Panc1 (cell line): Measurements from ENCODE around the gene RIPPLY3. TPM values are rescaled to one million over a fixed set of nuclear protein-coding genes. Genes with fewer than 3 reads are reported as not detected.
A peak's percentile ranks its signal among the peaks of the same experiment; 100 is the strongest.

Source experiments
- ATAC-seq: fragments of 200-7000 bp; cut with Tn5 transposase; 2 replicates; pipeline ENCODE4 v1.9.1; 2020; ENCODE audit warnings: mild to moderate bottlenecking, moderate library complexity
- BruUV-seq: library from RNA; stranded (reverse); fragments of 400-500 nt; replicated peaks from 2 replicates; lab custom pipeline; 2021; lab: Mats Ljungman, UMichigan
- CTCF ChIA-PET: fragments of 300-600 bp; sonication (Branson Sonifier 250); formaldehyde crosslinking; loops from one replicate; lab custom pipeline; 2022; ENCODE audit warnings: antibody characterized with exemption; lab: Charles Lee
- POLR2A ChIA-PET: fragments of 300-600 bp; sonication (Branson Sonifier 250); formaldehyde crosslinking; loops from one replicate; lab custom pipeline; 2022; ENCODE audit warnings: antibody characterized with exemption; lab: Charles Lee
- DNase-seq: peaks from one replicate; pipeline ENCODE4 v3.0.0-alpha.2; 2010; ENCODE audit warnings: low read depth, low spot score
- H3K27ac ChIP-seq: 2 replicates; pipeline ENCODE4 v1.5.1; 2011; ENCODE audit warnings: mild to moderate bottlenecking, low read length, inconsistent platforms
- H3K27me3 ChIP-seq: fragments of 200-500 bp; sonication (Bioruptor generic); 2 replicates; pipeline ENCODE4 v1.6.0; 2014; ENCODE audit warnings: low read length, inconsistent platforms; ENCODE audit not compliant: control insufficient read depth, insufficient read depth
- H3K36me3 ChIP-seq: fragments of 200-500 bp; sonication (Bioruptor generic); 2 replicates; pipeline ENCODE4 v1.5.1; 2014; ENCODE audit warnings: inconsistent platforms, mild to moderate bottlenecking, low read length, moderate library complexity; ENCODE audit not compliant: control insufficient read depth, insufficient read depth
- H3K4me1 ChIP-seq: 2 replicates; pipeline ENCODE4 v1.5.1; 2011; ENCODE audit warnings: inconsistent platforms, mild to moderate bottlenecking, low read length, moderate library complexity; ENCODE audit not compliant: control insufficient read depth, insufficient read depth
- H3K4me3 ChIP-seq, 2 experiments: 2 replicates each; pipeline ENCODE4 v1.5.1; 2011 to 2012; ENCODE audit warnings: low read depth in 2 of 2, low read length in 2 of 2, mild to moderate bottlenecking in 2 of 2, inconsistent platforms in 1 of 2, moderate library complexity in 1 of 2
- H3K9me3 ChIP-seq: fragments of 200-500 bp; sonication (Bioruptor generic); 2 replicates; pipeline ENCODE4 v1.5.1; 2014; ENCODE audit warnings: low read depth, mild to moderate bottlenecking, inconsistent platforms, low read length, moderate library complexity; ENCODE audit not compliant: control insufficient read depth, insufficient read depth
- CTCF ChIP-seq: fragments of 450-650 bp; IDR thresholded peaks from 2 replicates; pipeline ENCODE4 v1.5.1; 2017; ENCODE audit warnings: mild to moderate bottlenecking
- POLR2AphosphoS5 ChIP-seq: IDR thresholded peaks from 2 replicates; pipeline ENCODE4 v1.6.1; 2012; ENCODE audit warnings: mild to moderate bottlenecking, low read depth, low read length, moderate library complexity
- SIN3A ChIP-seq: IDR thresholded peaks from 2 replicates; pipeline ENCODE4 v1.6.1; 2012; ENCODE audit warnings: low read depth, mild to moderate bottlenecking, low read length, moderate library complexity, borderline replicate concordance; ENCODE audit not compliant: insufficient read depth
- TCF7L2 ChIP-seq: IDR thresholded peaks from 2 replicates; pipeline ENCODE4 v1.6.1; 2011; ENCODE audit warnings: mild to moderate bottlenecking, low read depth, low read length, inconsistent platforms
- in situ Hi-C: cut with HindIII; loops from 2 replicates; pipeline ENCODE4 v1.10.0; 2016; ENCODE audit warnings: low sequenced_read_pairs, low pct_unique_long_range_greater_than_20kb
- intact Hi-C: fragments of 100-400 bp; cut with micrococcal nuclease; formaldehyde crosslinking; loops from one replicate; pipeline ENCODE4 v1.10.0; 2022; ENCODE audit not compliant: unreplicated experiment
- total RNA-seq: library from RNA; stranded (reverse); gene quantifications from one replicate; pipeline ENCODE4 v1.2.1, GENCODE V29; 2021; ENCODE audit not compliant: unreplicated experiment
- TF ChIP-seq, protein P1 (sequence below), 2 experiments: IDR thresholded peaks; 2 replicates each; pipeline ENCODE4 v1.6.1; 2011 to 2012; ENCODE audit warnings: low read depth in 2 of 2, control low read depth in 1 of 2, low read length in 1 of 2, mild to moderate bottlenecking in 1 of 2, moderate library complexity in 1 of 2; ENCODE audit not compliant: insufficient read depth in 1 of 2

Gene RIPPLY3
- total RNA-seq, 1 experiment from 2014 or later, result 1.2 TPM

DNA sequence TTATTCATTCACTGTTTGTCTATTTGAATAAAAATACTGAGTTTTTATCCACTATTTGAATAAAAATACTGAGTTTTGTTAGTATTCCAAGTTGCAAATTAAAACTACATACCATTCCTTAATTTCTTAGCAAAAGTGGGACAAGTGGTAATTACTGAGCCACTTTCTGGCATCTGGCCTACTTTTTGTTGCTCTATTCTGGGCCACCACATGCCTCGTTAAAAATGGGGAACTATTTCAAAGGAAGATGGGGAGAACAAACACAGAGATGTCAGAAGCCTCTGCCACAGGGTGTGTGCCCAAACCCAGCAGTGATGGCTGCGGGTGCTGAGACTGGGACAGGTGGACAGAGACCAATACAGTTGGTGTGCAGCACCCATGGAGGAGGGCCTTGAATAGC, 51.8 kb downstream of the RIPPLY3 start:
- TF ChIP-seq TCF7L2 (no peak), POLR2AphosphoS5 (no peak), CTCF (no peak), SIN3A (no peak)
- TF ChIP-seq, protein P1, sequence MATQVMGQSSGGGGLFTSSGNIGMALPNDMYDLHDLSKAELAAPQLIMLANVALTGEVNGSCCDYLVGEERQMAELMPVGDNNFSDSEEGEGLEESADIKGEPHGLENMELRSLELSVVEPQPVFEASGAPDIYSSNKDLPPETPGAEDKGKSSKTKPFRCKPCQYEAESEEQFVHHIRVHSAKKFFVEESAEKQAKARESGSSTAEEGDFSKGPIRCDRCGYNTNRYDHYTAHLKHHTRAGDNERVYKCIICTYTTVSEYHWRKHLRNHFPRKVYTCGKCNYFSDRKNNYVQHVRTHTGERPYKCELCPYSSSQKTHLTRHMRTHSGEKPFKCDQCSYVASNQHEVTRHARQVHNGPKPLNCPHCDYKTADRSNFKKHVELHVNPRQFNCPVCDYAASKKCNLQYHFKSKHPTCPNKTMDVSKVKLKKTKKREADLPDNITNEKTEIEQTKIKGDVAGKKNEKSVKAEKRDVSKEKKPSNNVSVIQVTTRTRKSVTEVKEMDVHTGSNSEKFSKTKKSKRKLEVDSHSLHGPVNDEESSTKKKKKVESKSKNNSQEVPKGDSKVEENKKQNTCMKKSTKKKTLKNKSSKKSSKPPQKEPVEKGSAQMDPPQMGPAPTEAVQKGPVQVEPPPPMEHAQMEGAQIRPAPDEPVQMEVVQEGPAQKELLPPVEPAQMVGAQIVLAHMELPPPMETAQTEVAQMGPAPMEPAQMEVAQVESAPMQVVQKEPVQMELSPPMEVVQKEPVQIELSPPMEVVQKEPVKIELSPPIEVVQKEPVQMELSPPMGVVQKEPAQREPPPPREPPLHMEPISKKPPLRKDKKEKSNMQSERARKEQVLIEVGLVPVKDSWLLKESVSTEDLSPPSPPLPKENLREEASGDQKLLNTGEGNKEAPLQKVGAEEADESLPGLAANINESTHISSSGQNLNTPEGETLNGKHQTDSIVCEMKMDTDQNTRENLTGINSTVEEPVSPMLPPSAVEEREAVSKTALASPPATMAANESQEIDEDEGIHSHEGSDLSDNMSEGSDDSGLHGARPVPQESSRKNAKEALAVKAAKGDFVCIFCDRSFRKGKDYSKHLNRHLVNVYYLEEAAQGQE (IDR thresholded peaks at IDR 0.05; ENCODE audit: insufficient read depth in 1 of 2, low read depth in 2 of 2, low read length in 1 of 2), result no peak
- no TSS peak for BruUV-seq
- Histone ChIP-seq H3K27me3 (no peaks in the 10 kb centered on the region), H3K4me3 (no peak overlapping the region), H3K4me1 (peaks cover 13% of the 10 kb centered on the region), H3K9me3 (no peaks in the 10 kb centered on the region), H3K36me3 (no peaks in the 10 kb centered on the region), H3K27ac (no peak overlapping the region)
- POLR2A ChIA-PET, result no interaction called here
- no peak for DNase-seq
- in situ Hi-C loops, result no loop called here
- no peak for ATAC-seq
- CTCF ChIA-PET, result no interaction called here
- intact Hi-C loops, result no loop called here

DNA sequence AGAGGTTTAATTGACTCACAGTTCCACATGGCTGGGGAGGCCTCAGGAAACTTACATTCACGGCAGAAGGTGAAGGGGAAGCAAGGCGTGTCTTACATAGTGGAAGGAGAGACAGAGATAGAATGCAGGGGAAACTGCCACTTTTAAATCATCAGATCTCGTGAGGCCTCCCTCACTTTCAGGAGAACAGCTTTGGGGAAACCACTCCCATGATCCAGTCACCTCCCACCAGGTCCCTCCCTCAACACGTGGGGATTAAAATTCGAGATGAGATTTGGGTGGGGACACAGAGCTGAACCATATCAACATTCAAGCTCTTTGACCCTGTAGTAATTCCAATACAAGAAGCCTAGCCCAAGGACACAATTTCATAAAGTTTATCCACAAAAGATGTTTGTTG, 52.7 kb downstream of the RIPPLY3 start:
- Histone ChIP-seq H3K9me3 (no peaks in the 10 kb centered on the region), H3K27me3 (no peaks in the 10 kb centered on the region)
- CTCF ChIA-PET, result no interaction called here

More for the DNA sequence above, 52.7 kb downstream of the RIPPLY3 start:
- intact Hi-C loops (no loop called here), in situ Hi-C loops (no loop called here)
- Histone ChIP-seq H3K36me3 (no peaks in the 10 kb centered on the region), H3K4me3 (no peak overlapping the region), H3K27ac (0 out of 2 replicates have a peak overlapping the region, but pooled peaks have one; percentile 17), H3K4me1 (peaks cover 13% of the 10 kb centered on the region)
- POLR2A ChIA-PET, result no interaction called here
- BruUV-seq, result no TSS peak
- TF ChIP-seq CTCF, result no peak
- TF ChIP-seq TCF7L2, result no peak
- TF ChIP-seq, protein P1 (IDR thresholded peaks at IDR 0.05; ENCODE audit: insufficient read depth in 1 of 2, low read depth in 2 of 2, low read length in 1 of 2), result no peak
- TF ChIP-seq POLR2AphosphoS5, result no peak
- no peak for TF ChIP-seq SIN3A
- DNase-seq (no peak), ATAC-seq (no peak)
